Measurements from ENCODE around the gene SELENOW.

GRCh38 chr19:47820410-47820809 lies 41.9 kb downstream of the SELENOW start:
- TF ChIP-seq CTCF (IDR thresholded peaks at IDR 0.05; ENCODE audit: insufficient read depth, low read length, poor library complexity, severe bottlenecking) (no peak), EZH2phosphoT487 (conservative IDR thresholded peaks at IDR 0.05; ENCODE audit: low read length) (no peak)

Measured in SU-DHL-6 (cell line).